ENCODE data around the gene MGP.

MGP gene

GRCh38 chr12:14927267-14927666 lies 41.6 kb upstream of the MGP start:
- H3K4me3 ChIP-seq (ENCODE audit: insufficient read length, low read depth) = no peak overlapping the region
- H3K4me1 ChIP-seq (ENCODE audit: insufficient read depth, insufficient read length) = no peaks in the 10 kb centered on the region
- no peak for DNase-seq (ENCODE audit: low read depth, low spot score)
- H3K9ac ChIP-seq (ENCODE audit: insufficient read length, low read depth) = no peak overlapping the region
- no peaks in the 10 kb centered on the region for H3K9me3 ChIP-seq (ENCODE audit: insufficient read depth, low read length)
- H3K36me3 ChIP-seq (ENCODE audit: insufficient read depth, insufficient read length, low read length) = no peaks in the 10 kb centered on the region
- TF ChIP-seq SUZ12 (IDR thresholded peaks at IDR 0.05; ENCODE audit: extremely low read depth, insufficient read depth, insufficient read length) = no peak
- TF ChIP-seq ZNF274 (IDR thresholded peaks at IDR 0.05; ENCODE audit: low read depth, low read length) = no peak
- no peak for TF ChIP-seq YY1 (IDR thresholded peaks at IDR 0.05; ENCODE audit: insufficient read depth, insufficient read length)
- H3K27me3 ChIP-seq (ENCODE audit: insufficient read depth, insufficient read length) = no peaks in the 10 kb centered on the region

- Histone ChIP-seq H3K9ac (ENCODE audit: insufficient read length, low read depth) (no peak overlapping the region), H3K9me3 (ENCODE audit: insufficient read depth, low read length) (no peaks in the 10 kb centered on the region), H3K4me3 (ENCODE audit: insufficient read length, low read depth) (no peak overlapping the region), H3K27me3 (ENCODE audit: insufficient read depth, insufficient read length) (no peaks in the 10 kb centered on the region), H3K36me3 (ENCODE audit: insufficient read depth, insufficient read length, low read length) (no peaks in the 10 kb centered on the region), H3K4me1 (ENCODE audit: insufficient read depth, insufficient read length) (no peaks in the 10 kb centered on the region)
- TF ChIP-seq SUZ12 (IDR thresholded peaks at IDR 0.05; ENCODE audit: extremely low read depth, insufficient read depth, insufficient read length) = no peak
- no peak for TF ChIP-seq ZNF274 (IDR thresholded peaks at IDR 0.05; ENCODE audit: low read depth, low read length)
- TF ChIP-seq YY1 (IDR thresholded peaks at IDR 0.05; ENCODE audit: insufficient read depth, insufficient read length) = no peak
- DNase-seq (ENCODE audit: low read depth, low spot score) = no peak
Measured at GRCh38 chr12:14924541-14924940, 38.9 kb upstream of the MGP start.

GRCh38 chr12:14923944-14924343 lies 38.3 kb upstream of the MGP start:
- TF ChIP-seq YY1 (IDR thresholded peaks at IDR 0.05; ENCODE audit: insufficient read depth, insufficient read length) = no peak
- no peak for TF ChIP-seq SUZ12 (IDR thresholded peaks at IDR 0.05; ENCODE audit: extremely low read depth, insufficient read depth, insufficient read length)
- TF ChIP-seq ZNF274 (IDR thresholded peaks at IDR 0.05; ENCODE audit: low read depth, low read length) = no peak
- Histone ChIP-seq H3K36me3 (ENCODE audit: insufficient read depth, insufficient read length, low read length) (no peaks in the 10 kb centered on the region), H3K4me3 (ENCODE audit: insufficient read length, low read depth) (no peak overlapping the region), H3K9me3 (ENCODE audit: insufficient read depth, low read length) (no peaks in the 10 kb centered on the region), H3K4me1 (ENCODE audit: insufficient read depth, insufficient read length) (no peaks in the 10 kb centered on the region), H3K9ac (ENCODE audit: insufficient read length, low read depth) (no peak overlapping the region), H3K27me3 (ENCODE audit: insufficient read depth, insufficient read length) (no peaks in the 10 kb centered on the region)
- DNase-seq (ENCODE audit: low read depth, low spot score) = no peak

- H3K4me1 ChIP-seq (ENCODE audit: insufficient read depth, insufficient read length) = no peaks in the 10 kb centered on the region
- no peak for DNase-seq (ENCODE audit: low read depth, low spot score)
- TF ChIP-seq ZNF274 (IDR thresholded peaks at IDR 0.05; ENCODE audit: low read depth, low read length) (no peak), SUZ12 (IDR thresholded peaks at IDR 0.05; ENCODE audit: extremely low read depth, insufficient read depth, insufficient read length) (no peak), YY1 (IDR thresholded peaks at IDR 0.05; ENCODE audit: insufficient read depth, insufficient read length) (no peak)
- H3K36me3 ChIP-seq (ENCODE audit: insufficient read depth, insufficient read length, low read length) = no peaks in the 10 kb centered on the region
- no peak overlapping the region for H3K4me3 ChIP-seq (ENCODE audit: insufficient read length, low read depth)
- H3K9ac ChIP-seq (ENCODE audit: insufficient read length, low read depth) = no peak overlapping the region
- H3K27me3 ChIP-seq (ENCODE audit: insufficient read depth, insufficient read length) = no peaks in the 10 kb centered on the region
- no peaks in the 10 kb centered on the region for H3K9me3 ChIP-seq (ENCODE audit: insufficient read depth, low read length)
Measured at GRCh38 chr12:14921218-14921617, 35.6 kb upstream of the MGP start.

- no peak for DNase-seq (ENCODE audit: low read depth, low spot score)
Measured at GRCh38 chr12:14920475-14921126, 34.9 kb upstream of the MGP start.

GRCh38 chr12:14919455-14919854 lies 33.8 kb upstream of the MGP start:
- Histone ChIP-seq H3K9ac (ENCODE audit: insufficient read length, low read depth) (no peak overlapping the region), H3K9me3 (ENCODE audit: insufficient read depth, low read length) (no peaks in the 10 kb centered on the region), H3K27me3 (ENCODE audit: insufficient read depth, insufficient read length) (no peaks in the 10 kb centered on the region), H3K36me3 (ENCODE audit: insufficient read depth, insufficient read length, low read length) (no peaks in the 10 kb centered on the region), H3K4me3 (ENCODE audit: insufficient read length, low read depth) (no peak overlapping the region), H3K4me1 (ENCODE audit: insufficient read depth, insufficient read length) (no peaks in the 10 kb centered on the region)
- no peak for DNase-seq (ENCODE audit: low read depth, low spot score)
- TF ChIP-seq ZNF274 (IDR thresholded peaks at IDR 0.05; ENCODE audit: low read depth, low read length) (no peak), SUZ12 (IDR thresholded peaks at IDR 0.05; ENCODE audit: extremely low read depth, insufficient read depth, insufficient read length) (no peak), YY1 (IDR thresholded peaks at IDR 0.05; ENCODE audit: insufficient read depth, insufficient read length) (no peak)

More at GRCh38 chr12:14920475-14921126, 34.9 kb upstream of the MGP start:
- Histone ChIP-seq H3K36me3 (ENCODE audit: insufficient read depth, insufficient read length, low read length) (no peaks in the 10 kb centered on the region), H3K27me3 (ENCODE audit: insufficient read depth, insufficient read length) (no peaks in the 10 kb centered on the region), H3K9ac (ENCODE audit: insufficient read length, low read depth) (no peak overlapping the region), H3K4me1 (ENCODE audit: insufficient read depth, insufficient read length) (no peaks in the 10 kb centered on the region), H3K9me3 (ENCODE audit: insufficient read depth, low read length) (no peaks in the 10 kb centered on the region), H3K4me3 (ENCODE audit: insufficient read length, low read depth) (no peak overlapping the region)
- TF ChIP-seq SUZ12 (IDR thresholded peaks at IDR 0.05; ENCODE audit: extremely low read depth, insufficient read depth, insufficient read length) = no peak
- no peak for TF ChIP-seq ZNF274 (IDR thresholded peaks at IDR 0.05; ENCODE audit: low read depth, low read length)
- no peak for TF ChIP-seq YY1 (IDR thresholded peaks at IDR 0.05; ENCODE audit: insufficient read depth, insufficient read length)

GRCh38 chr12:14915736-14916135 lies 30.1 kb upstream of the MGP start:
- H3K4me1 ChIP-seq (ENCODE audit: insufficient read depth, insufficient read length) = no peaks in the 10 kb centered on the region
- no peaks in the 10 kb centered on the region for H3K27me3 ChIP-seq (ENCODE audit: insufficient read depth, insufficient read length)
- TF ChIP-seq YY1 (IDR thresholded peaks at IDR 0.05; ENCODE audit: insufficient read depth, insufficient read length) = no peak
- TF ChIP-seq SUZ12 (IDR thresholded peaks at IDR 0.05; ENCODE audit: extremely low read depth, insufficient read depth, insufficient read length) = no peak
- no peak for TF ChIP-seq ZNF274 (IDR thresholded peaks at IDR 0.05; ENCODE audit: low read depth, low read length)
- H3K9ac ChIP-seq (ENCODE audit: insufficient read length, low read depth) = no peak overlapping the region
- H3K4me3 ChIP-seq (ENCODE audit: insufficient read length, low read depth) = no peak overlapping the region
- DNase-seq (ENCODE audit: low read depth, low spot score) = no peak
- H3K36me3 ChIP-seq (ENCODE audit: insufficient read depth, insufficient read length, low read length) = no peaks in the 10 kb centered on the region
- H3K9me3 ChIP-seq (ENCODE audit: insufficient read depth, low read length) = no peaks in the 10 kb centered on the region
